Endometrial microvascular endothelial cells (primary cell): ENCODE measurements around the gene BCL7A. TPM values are rescaled to one million over a fixed set of nuclear protein-coding genes. Genes with fewer than 3 reads are reported as not detected.

Source experiments
- in situ Hi-C: cut with HindIII; loops from 2 replicates; pipeline ENCODE4 v1.10.0; 2017; ENCODE audit warnings: low sequenced_read_pairs, low pct_unique_long_range_greater_than_20kb; ENCODE audit errors: inconsistent ontology term
- total RNA-seq: library from RNA; depleted of rRNA; stranded (reverse); fragments of >200 nt; gene quantifications from one replicate; pipeline ENCODE4 v1.2.3, GENCODE V29; 2015; ENCODE audit errors: inconsistent ontology term

The BCL7A gene
- total RNA-seq, 1 donor from 2014 or later = 2.7 TPM

GRCh38 chr12:121996050-121996944 is 25.4 kb upstream of the BCL7A start:
- in situ Hi-C loops = no loop called here

GRCh38 chr12:121996945-121997612 is 24.6 kb upstream of the BCL7A start:
- in situ Hi-C loops = no loop called here

DNA sequence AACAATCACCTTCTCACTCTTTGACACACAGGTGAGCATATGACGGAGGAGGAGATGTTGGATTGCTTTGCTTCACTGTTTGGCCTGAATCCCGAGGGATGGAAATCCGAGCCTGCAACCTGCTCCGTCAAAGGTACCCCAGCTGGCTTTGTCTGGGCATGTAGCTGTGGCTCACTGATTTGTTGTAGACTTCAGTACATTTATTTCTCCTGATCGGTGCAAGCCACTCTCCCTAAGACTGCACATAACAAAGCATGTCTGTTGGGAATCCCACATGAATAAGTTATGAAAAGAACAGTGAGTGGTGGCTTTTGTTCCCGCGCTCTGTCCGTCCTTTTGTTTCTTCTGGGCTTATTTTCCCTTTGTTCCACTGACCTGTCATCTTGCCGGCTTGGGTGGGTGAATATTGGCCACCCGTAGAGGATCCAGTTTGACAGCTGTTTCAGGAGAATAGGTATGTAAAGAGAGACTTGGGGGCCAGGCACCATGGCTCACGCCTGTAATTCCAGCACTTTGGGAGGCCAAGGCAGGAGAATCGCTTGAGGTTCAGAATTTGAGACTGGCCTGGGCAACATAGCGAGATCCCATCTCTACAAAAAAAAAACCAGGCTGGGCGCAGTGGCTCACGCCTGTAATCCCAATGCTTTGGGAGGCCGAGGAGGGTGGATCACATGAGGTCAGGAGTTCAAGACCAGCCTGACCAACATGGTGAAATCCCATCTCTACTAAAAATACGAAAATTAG is 20.0 kb upstream of the BCL7A start:
- in situ Hi-C loops = no loop called here

DNA sequence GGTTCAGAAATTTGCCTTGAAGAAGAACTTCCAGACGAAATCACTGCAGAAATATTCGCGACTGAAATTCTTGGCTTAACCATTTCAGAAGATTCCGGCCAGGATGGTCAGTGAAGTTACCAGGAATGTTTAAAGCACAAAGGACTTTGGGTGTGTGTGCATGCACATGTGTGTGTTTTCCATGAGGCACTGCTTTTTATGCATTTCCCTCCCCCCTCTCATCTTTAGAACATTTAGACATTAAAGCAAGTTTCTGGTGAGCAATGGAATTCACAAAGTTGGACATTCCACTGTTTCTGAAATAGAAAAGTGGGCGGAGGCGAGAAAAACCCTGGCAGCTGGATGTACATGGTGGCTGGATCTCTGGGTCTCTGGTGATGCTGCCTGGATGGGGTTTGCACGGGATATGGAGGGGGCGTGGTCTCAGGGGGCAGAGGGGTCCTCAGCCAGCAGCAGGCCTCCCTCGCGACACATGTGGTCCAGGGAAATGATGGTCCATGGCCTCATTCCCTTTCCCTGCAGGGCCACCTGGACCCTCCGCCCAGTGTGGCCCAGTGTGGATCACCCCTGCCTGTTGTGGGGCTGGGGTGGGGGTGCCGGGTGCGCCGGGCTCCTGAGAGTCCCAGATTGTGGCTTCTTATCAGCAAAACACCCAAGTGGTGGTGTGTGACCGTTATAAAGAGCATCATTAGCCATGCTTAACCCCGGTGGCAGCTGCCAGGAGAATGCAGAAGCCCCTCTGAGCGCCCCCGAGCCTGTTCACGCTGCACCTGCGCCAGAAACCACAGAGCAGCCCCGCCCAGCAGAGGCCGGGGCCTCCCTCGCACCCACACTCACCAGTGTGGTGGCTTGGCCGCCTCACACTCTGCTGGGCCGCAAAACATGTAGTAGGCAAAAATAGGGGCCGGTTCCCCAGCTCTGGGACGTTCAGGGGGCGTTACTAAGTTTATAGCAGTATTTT is 17.8 kb upstream of the BCL7A start:
- in situ Hi-C loops = no loop called here

GRCh38 chr12:122004633-122005071 is 17.0 kb upstream of the BCL7A start:
- in situ Hi-C loops = no loop called here

DNA sequence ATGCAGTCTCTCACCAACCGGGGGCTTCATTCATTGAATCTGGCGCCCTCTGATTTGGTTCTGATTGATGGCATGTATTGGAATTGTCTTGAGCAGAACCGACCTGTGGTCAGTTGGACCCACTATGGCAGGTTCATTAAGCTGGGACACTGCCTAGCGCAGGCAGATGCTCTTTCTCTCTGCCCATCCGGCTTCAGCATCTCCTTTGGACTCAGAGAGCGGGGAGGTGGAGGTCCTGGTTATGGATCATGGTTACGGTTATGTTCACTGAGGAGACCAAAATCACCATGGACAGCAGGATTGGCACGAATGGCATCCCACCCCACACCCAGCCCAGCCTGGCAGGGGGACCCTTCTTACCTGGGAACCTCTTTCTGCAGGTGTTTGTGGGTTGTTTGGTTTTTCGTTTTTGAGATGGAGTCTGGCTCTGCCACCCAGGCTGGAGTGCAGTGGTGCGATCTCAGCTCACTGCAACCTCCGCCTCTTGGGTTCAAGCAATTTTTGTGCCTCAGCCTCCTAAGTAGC is 16.4 kb upstream of the BCL7A start:
- in situ Hi-C loops = no loop called here

DNA sequence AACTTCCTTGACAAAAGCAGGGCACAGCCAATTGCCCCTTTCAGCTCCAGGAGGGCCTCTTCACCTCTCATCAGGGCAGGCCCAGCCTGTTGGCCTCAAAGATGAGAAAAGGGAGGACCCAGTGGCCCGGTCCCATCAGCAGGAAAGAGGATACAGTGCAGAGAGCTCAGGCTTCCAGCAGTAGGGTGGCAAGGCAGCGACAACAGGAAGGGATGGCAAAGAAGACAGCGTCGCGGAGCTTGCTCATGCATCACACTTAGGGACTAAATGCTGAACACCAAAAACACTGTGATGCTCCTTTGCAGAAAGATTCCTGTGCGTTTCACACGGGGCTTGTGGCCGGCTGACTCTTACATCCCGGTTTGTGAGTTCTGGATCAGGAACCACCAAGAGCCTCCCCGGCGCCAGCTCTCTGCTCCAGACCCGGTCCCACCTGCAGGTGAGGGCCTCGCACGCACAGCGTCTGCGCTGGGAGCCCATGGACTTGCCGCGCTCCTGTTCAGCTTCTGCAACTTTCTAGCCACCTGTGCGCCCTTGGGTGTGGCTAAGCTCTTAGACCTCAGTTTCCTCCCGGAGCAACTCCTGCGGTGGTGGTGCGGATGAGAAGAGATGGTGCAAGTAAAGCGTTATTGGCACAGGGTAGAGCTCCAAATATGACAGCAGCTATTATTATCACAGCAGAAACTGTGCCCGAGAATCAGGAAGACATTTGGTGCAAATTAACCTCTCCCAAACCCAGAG is 15.3 kb upstream of the BCL7A start:
- in situ Hi-C loops = no loop called here

DNA sequence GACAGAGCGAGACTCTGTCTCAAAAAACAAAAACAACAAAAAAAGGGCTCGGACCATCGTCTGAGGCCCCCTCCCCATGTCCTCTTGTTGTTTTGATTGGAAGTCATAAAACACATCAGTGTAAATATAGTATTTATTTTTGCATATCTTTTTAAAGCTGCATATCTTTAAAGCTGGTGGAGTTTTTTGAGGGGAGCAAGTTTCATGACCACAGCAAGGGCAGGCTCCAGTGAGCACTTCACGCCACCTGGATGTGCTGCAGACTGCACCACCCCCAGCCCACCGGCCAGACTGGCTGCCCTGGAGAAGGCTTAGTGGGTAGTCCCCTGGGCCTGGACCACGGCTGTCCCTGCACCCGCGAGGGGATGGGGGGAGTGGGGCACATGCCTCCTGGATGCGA is 11.9 kb upstream of the BCL7A start:
- in situ Hi-C loops = no loop called here

- in situ Hi-C loops = no loop called here
Measured at GRCh38 chr12:122012184-122012583, 9.5 kb upstream of the BCL7A start.

- in situ Hi-C loops = no loop called here
Measured at GRCh38 chr12:122013136-122013535, 8.5 kb upstream of the BCL7A start.

GRCh38 chr12:122013791-122014590 is 7.7 kb upstream of the BCL7A start:
- in situ Hi-C loops = no loop called here

DNA sequence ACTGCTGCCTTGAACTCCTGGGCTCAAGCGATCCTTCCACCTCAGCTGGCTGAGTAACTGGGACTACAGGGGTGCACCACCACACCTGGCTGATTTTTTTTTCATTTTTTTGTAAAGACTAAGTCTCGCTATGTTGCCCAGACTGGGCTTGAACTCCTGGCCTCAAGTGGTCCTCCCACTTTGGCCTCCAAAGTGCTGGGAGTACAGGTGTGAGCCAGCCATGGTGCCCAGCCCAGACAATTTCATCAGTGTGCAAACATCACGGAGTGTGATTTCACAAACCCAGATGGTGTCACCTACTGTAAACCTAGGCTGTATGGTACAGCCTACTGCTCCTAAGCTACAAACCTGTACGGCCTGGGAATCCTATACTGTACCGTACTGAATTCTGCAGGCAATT is 6.9 kb upstream of the BCL7A start:
- in situ Hi-C loops = no loop called here

GRCh38 chr12:122018457-122018856 is 3.2 kb upstream of the BCL7A start:
- in situ Hi-C loops = no loop called here

GRCh38 chr12:122018937-122019336 is 2.7 kb upstream of the BCL7A start:
- in situ Hi-C loops = no loop called here

- in situ Hi-C loops = no loop called here
Measured at GRCh38 chr12:122020795-122021192, 890 bp upstream of the BCL7A start.

GRCh38 chr12:122021193-122021821 is 377 bp upstream of the BCL7A start:
- in situ Hi-C loops = no loop called here
